SK-N-DZ (cell line): ENCODE data around the gene CD99.
"Not testable (repeated sequence)": the region's sequence is repeated elsewhere in the genome, so short reads cannot be mapped to it uniquely, and the experiment has no call there.

ENCODE experiments used
- DNase-seq: peaks from one replicate; pipeline ENCODE4 v3.0.0-alpha.2; 2015; ENCODE audit warnings: low spot score

Gene CD99

DNA sequence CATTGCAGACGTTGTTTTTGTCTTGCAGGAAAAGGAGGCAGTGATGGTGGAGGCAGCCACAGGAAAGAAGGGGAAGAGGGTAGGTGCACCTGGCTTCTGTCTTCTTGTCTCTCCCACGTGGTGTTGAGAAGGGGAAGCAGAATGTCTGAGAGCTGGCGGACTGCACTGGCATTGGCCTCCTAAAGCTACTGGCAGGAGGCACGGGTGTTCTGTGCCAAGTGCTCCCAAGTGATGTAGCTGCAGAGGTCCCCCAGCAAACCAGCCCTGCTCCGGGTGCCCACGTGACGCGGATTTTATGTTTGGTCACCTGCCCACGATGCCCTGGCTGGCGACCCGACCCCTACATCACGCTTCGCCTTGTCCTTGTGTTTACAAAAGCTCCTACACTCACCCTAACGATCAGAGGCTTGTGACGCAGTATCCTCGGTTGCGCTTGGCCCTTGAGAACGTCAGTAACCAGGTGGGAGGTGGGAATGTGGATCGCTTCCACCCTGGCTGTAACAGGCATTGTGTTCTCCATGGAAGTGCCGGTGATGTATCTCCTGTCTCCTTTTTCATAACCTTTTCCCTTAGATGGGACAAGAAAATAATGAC, 32.3 kb downstream of the CD99 start:
- no peak for DNase-seq

DNA sequence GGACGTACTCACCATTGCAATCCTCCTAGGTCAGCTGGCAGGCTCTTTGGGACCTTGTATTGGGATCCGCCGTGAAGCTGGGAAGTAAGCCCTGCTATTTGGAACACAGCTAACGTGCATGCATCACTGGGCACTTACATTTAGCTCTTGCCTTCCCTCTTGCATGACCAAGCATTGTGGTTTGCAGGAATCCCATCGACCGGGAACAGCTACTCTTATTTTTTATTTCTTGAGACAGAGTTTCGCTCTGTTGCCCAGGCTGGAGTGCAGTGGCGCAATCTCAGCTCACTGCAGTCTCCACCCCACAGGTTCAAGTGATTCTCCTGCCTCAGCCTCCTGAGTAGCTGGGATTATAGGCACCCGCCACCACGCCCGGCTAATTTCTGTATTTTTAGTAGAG, 36.2 kb downstream of the CD99 start:
- not testable (repeated sequence) for DNase-seq

DNA sequence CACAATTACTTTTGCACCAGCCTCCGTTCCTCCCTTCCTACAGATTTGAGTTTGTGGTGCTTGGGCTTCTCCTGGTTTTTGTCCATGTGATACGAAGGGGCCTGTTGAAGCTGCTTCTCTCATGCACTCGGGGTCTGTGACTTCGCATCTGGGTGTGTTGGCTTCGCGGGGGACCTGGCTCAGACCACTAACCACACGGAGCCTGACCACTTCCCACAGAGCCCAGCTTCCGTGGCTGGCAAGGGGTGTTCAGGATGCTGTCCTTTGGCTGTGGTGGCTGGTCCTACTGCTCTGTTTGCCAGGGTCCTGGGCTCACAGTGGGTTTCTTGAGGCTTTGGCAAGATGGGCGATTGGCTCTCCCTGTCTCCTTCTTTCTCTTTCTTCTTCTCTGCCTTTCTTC, 41.0 kb downstream of the CD99 start:
- DNase-seq: no peak

GRCh38 chrX:2732649-2733048, 41.6 kb downstream of the CD99 start:
- DNase-seq: no peak

DNA sequence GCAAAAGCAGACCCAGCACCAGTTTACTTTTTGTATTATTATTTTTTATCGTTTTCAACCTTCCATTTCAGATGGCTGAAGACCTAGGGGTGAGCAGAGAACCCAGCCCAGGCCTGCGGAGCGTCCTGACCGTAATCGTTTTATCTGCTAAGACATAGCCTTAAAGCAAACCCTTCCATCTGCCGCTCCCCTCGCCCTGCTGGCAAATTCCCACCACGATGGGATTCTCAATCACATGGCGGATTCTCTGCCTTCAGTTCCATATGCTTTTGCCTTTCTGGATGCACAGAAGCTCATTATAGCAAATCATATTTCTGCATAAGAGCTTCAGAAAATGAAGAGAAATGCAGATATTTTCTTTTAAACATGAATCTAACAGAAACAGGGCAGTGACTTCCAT, 42.2 kb downstream of the CD99 start:
- no peak for DNase-seq

GRCh38 chrX:2735270-2735669, 44.2 kb downstream of the CD99 start:
- no peak for DNase-seq

DNA sequence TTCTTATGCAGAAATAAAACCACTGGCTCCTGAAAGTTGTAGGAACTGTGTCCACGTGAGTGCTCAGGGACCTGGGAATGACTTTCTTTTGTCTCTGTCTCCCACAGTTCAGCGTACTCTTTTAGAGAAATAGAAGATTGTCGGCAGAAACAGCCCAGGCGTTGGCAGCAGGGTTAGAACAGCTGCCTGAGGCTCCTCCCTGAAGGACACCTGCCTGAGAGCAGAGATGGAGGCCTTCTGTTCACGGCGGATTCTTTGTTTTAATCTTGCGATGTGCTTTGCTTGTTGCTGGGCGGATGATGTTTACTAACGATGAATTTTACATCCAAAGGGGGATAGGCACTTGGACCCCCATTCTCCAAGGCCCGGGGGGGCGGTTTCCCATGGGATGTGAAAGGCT, 49.6 kb downstream of the CD99 start:
- no peak for DNase-seq

GRCh38 chrX:2741386-2741785, 50.3 kb downstream of the CD99 start:
- DNase-seq: no peak

DNA sequence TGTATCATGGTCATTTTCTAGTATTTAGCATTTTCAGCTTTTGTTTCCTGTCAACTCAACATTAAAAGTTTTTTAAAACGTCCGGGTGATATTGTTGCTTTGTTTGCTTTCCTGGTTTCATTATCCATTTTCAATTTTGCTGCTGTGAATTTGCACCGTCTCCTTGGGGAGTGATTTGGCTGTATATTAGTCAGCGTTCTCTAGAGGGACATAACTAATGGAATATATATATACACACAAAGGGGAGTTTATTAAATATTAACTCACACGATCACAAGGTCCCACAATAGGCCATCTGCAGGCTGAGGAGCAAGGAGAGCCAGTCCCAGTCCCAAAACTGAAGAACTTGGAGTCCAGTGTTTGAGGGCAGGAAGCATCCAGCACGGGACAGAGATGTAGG, 55.2 kb downstream of the CD99 start:
- not testable (repeated sequence) for DNase-seq

- DNase-seq: no peak
Measured at GRCh38 chrX:2748171-2748814, 57.2 kb downstream of the CD99 start.

DNA sequence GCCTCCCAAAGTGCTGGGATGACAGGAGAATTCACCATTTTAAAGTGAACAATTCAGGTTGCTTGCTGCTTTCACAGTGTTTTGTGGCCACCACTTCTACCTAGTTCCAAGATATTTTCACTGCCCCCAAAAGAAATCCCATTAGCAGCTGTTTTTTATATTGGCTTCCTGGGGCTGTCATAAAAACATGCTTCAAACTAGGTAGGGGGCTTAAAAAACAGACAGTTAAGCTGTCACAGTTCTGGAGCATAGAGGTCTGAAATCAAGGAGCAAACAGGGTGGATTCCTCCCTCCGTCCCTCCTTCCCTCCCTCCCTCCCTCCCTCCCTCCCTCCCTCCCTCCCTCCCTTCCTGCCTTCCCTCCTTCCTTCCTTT, 57.7 kb downstream of the CD99 start:
- no peak for DNase-seq

GRCh38 chrX:2751291-2751690, 60.2 kb downstream of the CD99 start:
- no peak for DNase-seq

- not testable (repeated sequence) for DNase-seq
Measured at GRCh38 chrX:2751874-2752300, 60.8 kb downstream of the CD99 start, which contains the start of gene XG. TSS of gene XG (plus strand) at chrX:2752040. CDS start at chrX:2752275, 235 bp downstream.

DNA sequence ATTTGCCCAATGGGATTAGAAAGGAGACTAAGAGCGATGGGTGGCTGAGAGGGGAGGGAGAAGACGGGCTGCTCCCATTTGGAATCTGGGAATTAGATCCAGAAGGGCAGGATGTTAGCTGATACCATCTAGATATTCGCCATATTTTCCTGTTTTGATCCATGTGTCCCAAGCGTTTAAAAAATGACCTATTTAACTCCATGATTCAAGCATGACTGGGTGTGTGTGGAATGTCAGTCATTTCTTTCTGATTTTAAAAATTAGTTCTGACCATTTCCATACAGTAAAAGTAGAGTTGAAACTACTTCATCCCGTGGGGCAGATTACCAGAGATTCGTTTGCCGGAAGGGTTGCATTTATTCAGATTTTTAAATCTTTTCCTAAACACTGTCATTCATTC, 61.3 kb downstream of the CD99 start:
- DNase-seq: not testable (repeated sequence)

- not testable (repeated sequence) for DNase-seq
Measured at GRCh38 chrX:2755163-2755715, 64.1 kb downstream of the CD99 start.

GRCh38 chrX:2756548-2756947, 65.5 kb downstream of the CD99 start:
- DNase-seq: no peak

- no peak for DNase-seq
Measured at GRCh38 chrX:2761246-2761645, 70.2 kb downstream of the CD99 start.

DNA sequence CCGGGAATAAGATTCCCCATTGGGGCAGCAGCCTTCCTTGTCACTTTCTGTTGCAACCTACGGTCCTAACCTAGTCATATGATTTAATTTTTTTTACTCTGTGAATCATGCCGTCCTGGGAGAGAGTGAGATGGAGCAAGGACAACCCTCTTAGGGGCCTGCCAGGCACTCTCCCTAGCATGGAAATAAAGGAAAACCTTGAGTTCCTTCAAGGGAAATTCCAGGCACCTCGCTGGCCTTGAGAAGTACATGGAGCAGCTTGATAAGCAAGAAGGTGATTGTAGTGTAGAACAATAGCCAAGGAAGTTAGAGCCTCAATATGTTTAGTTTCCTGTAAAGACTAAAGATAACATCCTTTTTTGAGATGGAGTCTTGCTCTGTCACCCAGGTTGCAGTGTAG, 71.6 kb downstream of the CD99 start:
- DNase-seq: not testable (repeated sequence)

DNA sequence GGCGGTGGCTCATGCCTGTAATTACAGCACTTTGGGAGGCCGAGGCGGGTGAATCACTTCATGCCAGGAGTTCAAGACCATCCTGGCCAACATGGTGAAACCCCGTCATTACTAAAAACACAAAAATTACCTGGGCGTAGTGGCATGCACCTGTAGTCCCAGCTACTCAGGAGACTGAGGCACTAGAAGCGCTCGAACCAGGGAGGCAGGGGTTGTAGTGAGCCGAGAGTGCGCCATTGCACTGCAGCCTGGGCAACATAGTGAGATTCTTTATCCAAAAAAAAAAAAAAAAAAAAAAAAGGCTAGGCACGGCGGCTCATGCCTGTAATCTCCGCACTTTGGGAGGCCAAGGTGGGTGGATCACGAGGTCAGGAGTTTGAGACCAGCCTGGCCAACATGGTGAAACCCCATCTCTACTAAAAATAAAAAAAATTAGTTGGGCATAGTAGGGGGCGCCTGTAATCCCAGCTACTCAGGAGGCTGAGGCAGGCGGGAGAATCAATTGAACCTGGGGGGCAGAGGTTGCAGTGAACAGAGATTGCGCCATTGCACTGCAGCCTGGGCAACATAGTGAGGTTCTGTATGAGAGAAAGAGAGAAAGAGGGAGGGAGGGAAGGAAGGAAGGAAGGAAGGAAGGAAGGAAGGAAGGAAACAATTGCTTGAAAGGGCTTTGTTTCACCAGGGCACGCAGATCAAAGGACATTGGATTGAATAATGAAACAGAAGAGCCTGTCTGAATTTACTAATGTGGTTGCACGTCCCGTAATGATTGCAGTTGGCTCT, 73.9 kb downstream of the CD99 start:
- DNase-seq: not testable (repeated sequence)

GRCh38 chrX:2765549-2765830, 74.4 kb downstream of the CD99 start:
- no peak for DNase-seq

GRCh38 chrX:2766906-2767305, 75.8 kb downstream of the CD99 start:
- no peak for DNase-seq

DNA sequence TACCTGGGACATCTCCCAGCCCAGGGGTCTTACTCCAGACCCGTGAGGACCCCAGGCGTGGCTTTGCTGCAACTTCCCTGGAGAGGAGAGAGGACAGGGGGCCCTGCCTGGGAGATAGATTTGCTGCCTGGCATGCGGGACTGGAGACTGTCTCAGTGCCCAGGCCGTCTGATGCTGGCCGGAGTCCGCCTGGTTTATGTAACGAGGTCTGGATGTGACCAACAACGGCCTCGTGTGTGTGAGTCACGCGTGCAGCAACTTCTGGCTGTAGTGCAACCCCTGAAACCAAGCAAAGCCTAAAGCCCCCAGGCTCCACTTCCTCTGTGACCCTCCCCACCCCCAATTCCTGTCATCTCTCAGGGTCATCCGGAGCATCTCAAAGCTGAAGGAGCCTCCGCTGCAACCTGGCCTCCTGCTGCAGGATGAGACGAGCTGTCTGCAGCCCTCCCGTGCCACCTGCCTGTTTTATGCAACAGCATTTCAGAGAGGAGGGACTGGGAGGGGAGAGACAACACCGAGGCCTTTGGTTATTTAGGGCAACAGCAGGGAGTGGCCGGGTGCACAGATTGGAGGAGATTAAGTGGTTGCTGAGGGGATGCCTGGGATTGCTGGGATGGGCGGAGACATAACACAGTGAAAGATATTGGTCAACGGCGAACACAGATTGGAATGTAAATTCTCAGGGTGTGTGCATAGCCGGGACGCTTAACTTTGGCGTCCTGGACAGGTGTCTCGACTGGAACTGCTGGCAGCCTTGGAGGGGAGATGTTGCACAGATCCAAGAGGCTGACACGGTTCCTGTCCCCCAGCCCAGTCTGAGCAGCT, 76.7 kb downstream of the CD99 start:
- DNase-seq: peak; percentile 5
